GM12878 (cell line): Measurements from ENCODE around the gene ZNFX1. TPM values are rescaled to one million over a fixed set of nuclear protein-coding genes. Genes with fewer than 3 reads are reported as not detected.

ENCODE experiments used
- ATAC-seq: fragments of 200-7000 bp; cut with Tn5 transposase; 3 replicates; pipeline ENCODE4 v1.9.1; 2020; ENCODE audit warnings: mild to moderate bottlenecking, moderate library complexity
- BruUV-seq: library from RNA; stranded (reverse); fragments of 400-500 nt; replicated peaks from 2 replicates; lab custom pipeline; 2021; lab: Mats Ljungman, UMichigan
- CTCF ChIA-PET: fragments of 300-600 bp; sonication (Branson Sonifier 250); formaldehyde crosslinking; extraction: SDS; loops from one replicate; lab custom pipeline; 2021; ENCODE audit warnings: inconsistent platforms; lab: Yijun Ruan, JAX
- POLR2A ChIA-PET: fragments of 350-600 bp; formaldehyde crosslinking; extraction: SDS; loops from one replicate; lab custom pipeline; 2021; ENCODE audit warnings: inconsistent platforms; lab: Charles Lee
- RAD21 ChIA-PET: fragments of 300-600 bp; sonication (Branson Sonifier 250); formaldehyde crosslinking; loops from one replicate; lab custom pipeline; 2023; ENCODE audit warnings: antibody characterized with exemption; ENCODE audit not compliant: unreplicated experiment; lab: Charles Lee
- SMC1A ChIA-PET: fragments of 300-600 bp; sonication (Branson Sonifier 250); formaldehyde crosslinking; loops from one replicate; lab custom pipeline; 2023; ENCODE audit not compliant: unreplicated experiment, uncharacterized antibody; lab: Charles Lee
- DNase-seq: peaks from one replicate; pipeline ENCODE4 v3.0.0-alpha.2; 2011; ENCODE audit warnings: low read depth, low spot score
- FAIRE-seq: peaks from 3 replicates; lab custom pipeline; 2011; peaks lifted over from hg19 to GRCh38; lab: Jason Lieb, UNC
- H2AFZ ChIP-seq: 2 replicates; pipeline ENCODE4 v1.6.0; 2011; ENCODE audit warnings: low read depth, low read length, control low read depth; ENCODE audit not compliant: control insufficient read depth
- H3K27ac ChIP-seq: 2 replicates; pipeline ENCODE4 v1.5.1; 2011; ENCODE audit warnings: control low read depth; ENCODE audit not compliant: control insufficient read depth, insufficient read depth
- H3K27me3 ChIP-seq, 2 experiments: replicated peaks in 1 of 2; 2 replicates each; pipeline versions ENCODE4 v1.6.0 to v1.6.1; 2011; ENCODE audit warnings: low read length in 1 of 2; ENCODE audit not compliant: control insufficient read depth in 2 of 2, insufficient read depth in 2 of 2
- H3K36me3 ChIP-seq, 2 experiments: 2 replicates each; pipeline ENCODE4 v1.5.1; 2011; ENCODE audit warnings: low read length in 1 of 2; ENCODE audit not compliant: control insufficient read depth in 2 of 2, insufficient read depth in 2 of 2
- H3K4me1 ChIP-seq: 2 replicates; pipeline ENCODE4 v1.6.1; 2011; ENCODE audit warnings: mild to moderate bottlenecking, low read length, moderate library complexity, mixed read lengths; ENCODE audit not compliant: control insufficient read depth, insufficient read depth
- H3K4me2 ChIP-seq: 2 replicates; pipeline ENCODE4 v1.6.0; 2011; ENCODE audit warnings: control low read depth; ENCODE audit not compliant: control insufficient read depth, insufficient read depth
- H3K4me3 ChIP-seq: fragments of 200-600 bp; sonication (generic); 2 replicates; pipeline ENCODE4 v1.5.1; 2016
- H3K79me2 ChIP-seq: 2 replicates; pipeline ENCODE4 v1.6.0; 2011; ENCODE audit warnings: low read length; ENCODE audit not compliant: control insufficient read depth, insufficient read depth
- H3K9ac ChIP-seq: 2 replicates; pipeline ENCODE4 v1.8.0; 2011; ENCODE audit warnings: low read length, control low read depth, mixed read lengths; ENCODE audit not compliant: control insufficient read depth, insufficient read depth
- H3K9me3 ChIP-seq: replicated peaks from 3 replicates; pipeline ENCODE4 v1.5.1; 2011; ENCODE audit warnings: mild to moderate bottlenecking, low read length; ENCODE audit not compliant: control insufficient read depth, insufficient read depth
- H4K20me1 ChIP-seq: 2 replicates; pipeline ENCODE4 v1.6.0; 2011; ENCODE audit not compliant: control insufficient read depth, insufficient read depth
- BCL11A ChIP-seq: IDR thresholded peaks from 2 replicates; pipeline ENCODE4 v1.6.1; 2011; ENCODE audit warnings: low read depth, low read length
- BMI1 ChIP-seq: fragments of 450-650 bp; IDR thresholded peaks from 2 replicates; pipeline ENCODE4 v1.6.1; 2016; ENCODE audit warnings: mild to moderate bottlenecking, moderate library complexity, borderline replicate concordance
- BRCA1 ChIP-seq: IDR thresholded peaks from 2 replicates; pipeline ENCODE4 v1.6.1; 2011; ENCODE audit warnings: low read depth, low read length, improper control_type of control experiment
- IRF4 ChIP-seq: IDR thresholded peaks from 2 replicates; pipeline ENCODE4 v1.6.1; 2011; ENCODE audit warnings: low read depth, low read length
- KDM1A ChIP-seq: fragments of 200-600 bp; sonication (generic); IDR thresholded peaks from 2 replicates; pipeline ENCODE4 v1.6.1; 2016; ENCODE audit warnings: borderline replicate concordance
- NBN ChIP-seq: fragments of 450-650 bp; IDR thresholded peaks from 2 replicates; pipeline ENCODE4 v1.6.1; 2016
- NFIC ChIP-seq: IDR thresholded peaks from 2 replicates; pipeline ENCODE4 v1.6.1; 2012; ENCODE audit warnings: low read depth, mild to moderate bottlenecking, inconsistent platforms, low read length, moderate library complexity
- WGBS: methylation state at CpG from one replicate; pipeline ENCODE4 v1.1.6; 2016; ENCODE audit warnings: low lambda C conversion rate; ENCODE audit not compliant: insufficient replicate concordance, insufficient coverage; ENCODE audit errors: missing lambda C conversion rate; 5-methylcytosine and 5-hydroxymethylcytosine counted together
- in situ Hi-C: fragments of 300-500 bp; cut with MboI; formaldehyde crosslinking; loops from 9 replicates; pipeline ENCODE4 v1.14.3; 2018; ENCODE audit warnings: mixed read lengths
- intact Hi-C: fragments of 100-400 bp; cut with micrococcal nuclease; formaldehyde crosslinking; loops from one replicate; pipeline ENCODE4 v1.14.2; 2022; ENCODE audit not compliant: unreplicated experiment
- polyA plus RNA-seq, 11 experiments: library from polyadenylated mRNA; depleted of rRNA in 4 of 11; unstranded in 6 of 11; stranded (reverse) in 5 of 11; fragments of >200 nt; fragmentation: Nextera tagmentation in 4 of 11; fragmentation: Illumina TruSeq in 1 of 11; extraction: Ambion mirVana in 4 of 11; extraction: Trizol in 1 of 11; gene quantifications; 1 replicate in 1 of 11; 2 replicates in 10 of 11; pipeline versions ENCODE4 v1.2.1 to v1.2.3, GENCODE V29; 2011 to 2016; ENCODE audit warnings: inconsistent platforms in 2 of 11, missing spikeins in 2 of 11, low read depth in 1 of 11
- total RNA-seq, 4 experiments: library from RNA; depleted of rRNA in 3 of 4; stranded (reverse); fragments of >200 nt in 3 of 4; fragmentation: Illumina TruSeq in 1 of 4; extraction: Trizol in 1 of 4; gene quantifications; 2 replicates each; pipeline versions ENCODE4 v1.2.1 to v1.2.3, GENCODE V29; 2013 to 2021
- TF ChIP-seq, protein P1 (sequence below): IDR thresholded peaks from 2 replicates; pipeline ENCODE4 v1.6.1; 2011; ENCODE audit warnings: low read depth, low read length, improper control_type of control experiment, borderline replicate concordance
- TF ChIP-seq, protein P2 (sequence below): IDR thresholded peaks from 2 replicates; pipeline ENCODE4 v1.6.1; 2011; ENCODE audit warnings: borderline replicate concordance, low read depth, mild to moderate bottlenecking, moderate library complexity, mixed read lengths, low read length; ENCODE audit not compliant: insufficient read depth; ENCODE audit errors: extremely low read length
- TF ChIP-seq, protein P3 (sequence below): fragments of 450-650 bp; IDR thresholded peaks from 2 replicates; pipeline ENCODE4 v1.6.1; 2016; ENCODE audit warnings: mild to moderate bottlenecking
- TF ChIP-seq, protein P4 (sequence below): fragments of 450-650 bp; IDR thresholded peaks from 2 replicates; pipeline ENCODE4 v1.6.1; 2017; ENCODE audit warnings: borderline replicate concordance

The ZNFX1 gene
- total and polyA plus RNA-seq, 10 of the 15 experiments (the other 5 are each of a cell fraction or from before 2014, with no cell fraction given) = 7.4 to 31.5 (median 25.6) TPM

DNA sequence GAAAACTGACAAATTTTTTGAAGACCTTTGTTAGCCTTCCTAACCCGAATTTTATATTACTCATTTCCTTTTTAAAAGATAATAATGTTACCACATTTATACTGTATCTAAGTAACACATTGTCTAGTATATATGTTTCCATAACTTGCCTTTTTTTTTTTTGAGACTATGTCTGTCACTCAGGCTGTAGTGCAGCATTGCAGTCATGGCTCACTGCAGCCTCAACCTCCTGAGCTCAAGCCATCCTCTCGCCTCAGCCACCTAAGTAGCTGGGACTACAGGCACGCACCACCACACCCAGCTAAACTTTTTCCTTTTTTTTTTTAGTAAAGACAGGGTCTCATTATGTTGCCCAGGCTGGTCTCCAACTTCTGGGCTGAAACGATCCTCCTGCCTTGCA is 18.6 kb downstream of the ZNFX1 start:
- FAIRE-seq = no peak
- no peak for ATAC-seq
- H3K79me2 ChIP-seq = peaks cover 1% of the 10 kb centered on the region; the same call in 1 of the 2 replicates
- BruUV-seq = no TSS peak
- no peaks in the 10 kb centered on the region for H3K9me3 ChIP-seq
- H3K27ac ChIP-seq = no peak overlapping the region
- ChIA-PET CTCF (interaction anchor here (3.1 kb wide), 1 partner anchor 13 kb away, joined by 17 read pairs; no protein-coding TSS in a partner anchor), RAD21 (no interaction called here), POLR2A (no interaction called here), SMC1A (no interaction called here)
- no peaks in the 10 kb centered on the region for H4K20me1 ChIP-seq
- no peak overlapping the region for H2AFZ ChIP-seq
- no peak overlapping the region for H3K4me3 ChIP-seq
- DNase-seq = no peak
- H3K4me1 ChIP-seq = no peaks in the 10 kb centered on the region
- no peak overlapping the region for H3K4me2 ChIP-seq
- in situ Hi-C loops = no loop called here
- no peaks in the 10 kb centered on the region for H3K27me3 ChIP-seq
- WGBS = 39% methylated on average over 4 of the region's 4 CpGs
- no peak overlapping the region for H3K9ac ChIP-seq
- peaks cover 23 to 43% of the 10 kb centered on the region in 2 experiments for H3K36me3 ChIP-seq
- intact Hi-C loops = no loop called here
- TF ChIP-seq, protein P1, sequence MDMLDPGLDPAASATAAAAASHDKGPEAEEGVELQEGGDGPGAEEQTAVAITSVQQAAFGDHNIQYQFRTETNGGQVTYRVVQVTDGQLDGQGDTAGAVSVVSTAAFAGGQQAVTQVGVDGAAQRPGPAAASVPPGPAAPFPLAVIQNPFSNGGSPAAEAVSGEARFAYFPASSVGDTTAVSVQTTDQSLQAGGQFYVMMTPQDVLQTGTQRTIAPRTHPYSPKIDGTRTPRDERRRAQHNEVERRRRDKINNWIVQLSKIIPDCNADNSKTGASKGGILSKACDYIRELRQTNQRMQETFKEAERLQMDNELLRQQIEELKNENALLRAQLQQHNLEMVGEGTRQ = no peak
- TF ChIP-seq BMI1 = no peak

DNA sequence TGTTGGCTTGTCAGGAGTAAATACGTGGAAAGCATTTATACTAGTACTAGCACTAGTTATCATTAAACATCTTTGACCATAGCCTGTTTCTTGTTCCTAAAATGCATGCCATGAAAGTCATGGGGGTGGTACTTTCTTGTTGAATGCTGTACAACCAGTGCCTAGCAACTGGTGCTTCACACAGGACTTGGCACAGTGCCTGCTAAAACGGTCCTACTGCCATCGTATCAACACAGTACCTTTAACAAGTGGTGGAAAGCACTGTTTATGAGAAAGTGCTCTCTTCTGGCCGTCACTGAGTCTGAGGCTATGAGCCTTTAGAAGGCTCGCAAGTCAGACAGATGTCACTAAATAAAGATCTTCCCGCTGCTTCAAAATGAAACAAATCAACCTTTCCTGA is 21.6 kb downstream of the ZNFX1 start:
- H3K27ac ChIP-seq = no peak overlapping the region
- ATAC-seq (no peak), FAIRE-seq (no peak), DNase-seq (no peak)
- H3K4me3 ChIP-seq = no peak overlapping the region
- in situ Hi-C loops (no loop called here), intact Hi-C loops (no loop called here)
- H3K4me2 ChIP-seq = no peak overlapping the region
- H2AFZ ChIP-seq = no peak overlapping the region
- H4K20me1 ChIP-seq = no peaks in the 10 kb centered on the region
- WGBS = 78% methylated on average over 6 of the region's 6 CpGs
- no peaks in the 10 kb centered on the region for H3K27me3 ChIP-seq
- ChIA-PET RAD21 (no interaction called here), POLR2A (interaction anchor here (1.5 kb wide), 1 partner anchor 13 kb away, joined by 4 read pairs; no protein-coding TSS in a partner anchor), SMC1A (interaction anchor here (1.6 to 2.0 kb wide), 2 partner anchors 11 to 12 kb away, joined by 4 to 6 read pairs; no protein-coding TSS in a partner anchor), CTCF (no interaction called here)
- no peaks in the 10 kb centered on the region for H3K4me1 ChIP-seq
- BruUV-seq = no TSS peak
- no peaks in the 10 kb centered on the region for H3K9me3 ChIP-seq
- peaks cover 20 to 51% of the 10 kb centered on the region in 2 experiments for H3K36me3 ChIP-seq
- no peaks in the 10 kb centered on the region for H3K79me2 ChIP-seq
- H3K9ac ChIP-seq = no peak overlapping the region
- TF ChIP-seq, protein P1 = no peak
- no peak for TF ChIP-seq NBN
- TF ChIP-seq, protein P2, sequence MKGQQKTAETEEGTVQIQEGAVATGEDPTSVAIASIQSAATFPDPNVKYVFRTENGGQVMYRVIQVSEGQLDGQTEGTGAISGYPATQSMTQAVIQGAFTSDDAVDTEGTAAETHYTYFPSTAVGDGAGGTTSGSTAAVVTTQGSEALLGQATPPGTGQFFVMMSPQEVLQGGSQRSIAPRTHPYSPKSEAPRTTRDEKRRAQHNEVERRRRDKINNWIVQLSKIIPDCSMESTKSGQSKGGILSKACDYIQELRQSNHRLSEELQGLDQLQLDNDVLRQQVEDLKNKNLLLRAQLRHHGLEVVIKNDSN = no peak
- no peak for TF ChIP-seq NFIC
- no peak for TF ChIP-seq BCL11A
- TF ChIP-seq, protein P3, sequence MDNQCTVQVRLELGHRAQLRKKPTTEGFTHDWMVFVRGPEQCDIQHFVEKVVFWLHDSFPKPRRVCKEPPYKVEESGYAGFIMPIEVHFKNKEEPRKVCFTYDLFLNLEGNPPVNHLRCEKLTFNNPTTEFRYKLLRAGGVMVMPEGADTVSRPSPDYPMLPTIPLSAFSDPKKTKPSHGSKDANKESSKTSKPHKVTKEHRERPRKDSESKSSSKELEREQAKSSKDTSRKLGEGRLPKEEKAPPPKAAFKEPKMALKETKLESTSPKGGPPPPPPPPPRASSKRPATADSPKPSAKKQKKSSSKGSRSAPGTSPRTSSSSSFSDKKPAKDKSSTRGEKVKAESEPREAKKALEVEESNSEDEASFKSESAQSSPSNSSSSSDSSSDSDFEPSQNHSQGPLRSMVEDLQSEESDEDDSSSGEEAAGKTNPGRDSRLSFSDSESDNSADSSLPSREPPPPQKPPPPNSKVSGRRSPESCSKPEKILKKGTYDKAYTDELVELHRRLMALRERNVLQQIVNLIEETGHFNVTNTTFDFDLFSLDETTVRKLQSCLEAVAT = no peak
- TF ChIP-seq IRF4 = no peak
- TF ChIP-seq KDM1A = no peak
- TF ChIP-seq, protein P4, sequence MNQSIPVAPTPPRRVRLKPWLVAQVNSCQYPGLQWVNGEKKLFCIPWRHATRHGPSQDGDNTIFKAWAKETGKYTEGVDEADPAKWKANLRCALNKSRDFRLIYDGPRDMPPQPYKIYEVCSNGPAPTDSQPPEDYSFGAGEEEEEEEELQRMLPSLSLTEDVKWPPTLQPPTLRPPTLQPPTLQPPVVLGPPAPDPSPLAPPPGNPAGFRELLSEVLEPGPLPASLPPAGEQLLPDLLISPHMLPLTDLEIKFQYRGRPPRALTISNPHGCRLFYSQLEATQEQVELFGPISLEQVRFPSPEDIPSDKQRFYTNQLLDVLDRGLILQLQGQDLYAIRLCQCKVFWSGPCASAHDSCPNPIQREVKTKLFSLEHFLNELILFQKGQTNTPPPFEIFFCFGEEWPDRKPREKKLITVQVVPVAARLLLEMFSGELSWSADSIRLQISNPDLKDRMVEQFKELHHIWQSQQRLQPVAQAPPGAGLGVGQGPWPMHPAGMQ = no peak
- no peak for TF ChIP-seq BRCA1
